ENCODE measurements around the gene A3GALT2. TPM values are rescaled to one million over a fixed set of nuclear protein-coding genes. Genes with fewer than 3 reads are reported as not detected.
A peak's percentile ranks its signal among the peaks of the same experiment; 100 is the strongest.

A3GALT2 gene
- polyA plus RNA-seq, 1 donor from 2014 or later: 0.35 TPM

GRCh38 chr1:33258788-33259274 lies 62.1 kb downstream of the A3GALT2 start:
- Histone ChIP-seq H3K4me3 (ENCODE audit: low read length) (peak overlapping the region; percentile 84), H3K36me3 (ENCODE audit: insufficient read depth, low read length) (peaks cover 4% of the 10 kb centered on the region), H3K27ac (ENCODE audit: low read length) (no peak overlapping the region), H4K20me1 (ENCODE audit: insufficient read depth) (peaks cover 5% of the 10 kb centered on the region), H3K9ac (ENCODE audit: low read length) (no peak overlapping the region), H3K9me3 (ENCODE audit: low read length) (no peaks in the 10 kb centered on the region), H3K9me2 (ENCODE audit: insufficient read depth, low read length) (no peaks in the 10 kb centered on the region), H3F3A (ENCODE audit: insufficient read depth, low read length, poor library complexity, severe bottlenecking) (no peaks in the 10 kb centered on the region), H2AFZ (ENCODE audit: low read depth, low read length) (no peak overlapping the region), H3K79me2 (replicated peaks; ENCODE audit: insufficient read depth, low read length) (peaks cover 61% of the 10 kb centered on the region), H3K4me2 (ENCODE audit: low read length) (no peak overlapping the region), H3K27me3 (ENCODE audit: insufficient read depth, low read depth, low read length) (no peaks in the 10 kb centered on the region)
- TF ChIP-seq EP300 (conservative IDR thresholded peaks at IDR 0.05; ENCODE audit: poor library complexity, severe bottlenecking) (no peak), RAD21 (conservative IDR thresholded peaks at IDR 0.05) (no peak), MXI1 (conservative IDR thresholded peaks at IDR 0.05; ENCODE audit: poor library complexity, severe bottlenecking) (no peak), SMC3 (conservative IDR thresholded peaks at IDR 0.05; ENCODE audit: poor library complexity) (no peak), EZH2 (IDR thresholded peaks at IDR 0.05; ENCODE audit: borderline replicate concordance, insufficient read depth, low read length, poor library complexity, severe bottlenecking) (no peak), POLR2AphosphoS5 (IDR thresholded peaks at IDR 0.05) (no peak), TAF1 (IDR thresholded peaks at IDR 0.05; ENCODE audit: low read depth) (no peak)

GRCh38 chr1:33257772-33258712 lies 62.9 kb downstream of the A3GALT2 start:
- Histone ChIP-seq H2AFZ (ENCODE audit: low read depth, low read length) (no peak overlapping the region), H3K4me3 (ENCODE audit: low read length) (peak overlapping the region; percentile 84), H3K9ac (ENCODE audit: low read length) (peak overlapping the region; percentile 92), H3K36me3 (ENCODE audit: insufficient read depth, low read length) (peaks cover 4% of the 10 kb centered on the region), H4K20me1 (ENCODE audit: insufficient read depth) (peaks cover 5% of the 10 kb centered on the region), H3K9me3 (ENCODE audit: low read length) (no peaks in the 10 kb centered on the region), H3K27me3 (ENCODE audit: insufficient read depth, low read depth, low read length) (no peaks in the 10 kb centered on the region), H3K4me2 (ENCODE audit: low read length) (peak overlapping the region; percentile 92), H3F3A (ENCODE audit: insufficient read depth, low read length, poor library complexity, severe bottlenecking) (no peaks in the 10 kb centered on the region), H3K27ac (ENCODE audit: low read length) (peak overlapping the region; percentile 93), H3K79me2 (replicated peaks; ENCODE audit: insufficient read depth, low read length) (peaks cover 58% of the 10 kb centered on the region), H3K9me2 (ENCODE audit: insufficient read depth, low read length) (no peaks in the 10 kb centered on the region)
- TF ChIP-seq MXI1 (conservative IDR thresholded peaks at IDR 0.05; ENCODE audit: poor library complexity, severe bottlenecking) (no peak), POLR2AphosphoS5 (IDR thresholded peaks at IDR 0.05) (no peak), EZH2 (IDR thresholded peaks at IDR 0.05; ENCODE audit: borderline replicate concordance, insufficient read depth, low read length, poor library complexity, severe bottlenecking) (no peak), EP300 (conservative IDR thresholded peaks at IDR 0.05; ENCODE audit: poor library complexity, severe bottlenecking) (no peak), SMC3 (conservative IDR thresholded peaks at IDR 0.05; ENCODE audit: poor library complexity) (no peak), CTCF (IDR thresholded peaks at IDR 0.05; ENCODE audit: poor library complexity, severe bottlenecking) (no peak), TAF1 (IDR thresholded peaks at IDR 0.05; ENCODE audit: low read depth) (no peak), RAD21 (conservative IDR thresholded peaks at IDR 0.05) (no peak)
- TF ChIP-seq, protein P1, sequence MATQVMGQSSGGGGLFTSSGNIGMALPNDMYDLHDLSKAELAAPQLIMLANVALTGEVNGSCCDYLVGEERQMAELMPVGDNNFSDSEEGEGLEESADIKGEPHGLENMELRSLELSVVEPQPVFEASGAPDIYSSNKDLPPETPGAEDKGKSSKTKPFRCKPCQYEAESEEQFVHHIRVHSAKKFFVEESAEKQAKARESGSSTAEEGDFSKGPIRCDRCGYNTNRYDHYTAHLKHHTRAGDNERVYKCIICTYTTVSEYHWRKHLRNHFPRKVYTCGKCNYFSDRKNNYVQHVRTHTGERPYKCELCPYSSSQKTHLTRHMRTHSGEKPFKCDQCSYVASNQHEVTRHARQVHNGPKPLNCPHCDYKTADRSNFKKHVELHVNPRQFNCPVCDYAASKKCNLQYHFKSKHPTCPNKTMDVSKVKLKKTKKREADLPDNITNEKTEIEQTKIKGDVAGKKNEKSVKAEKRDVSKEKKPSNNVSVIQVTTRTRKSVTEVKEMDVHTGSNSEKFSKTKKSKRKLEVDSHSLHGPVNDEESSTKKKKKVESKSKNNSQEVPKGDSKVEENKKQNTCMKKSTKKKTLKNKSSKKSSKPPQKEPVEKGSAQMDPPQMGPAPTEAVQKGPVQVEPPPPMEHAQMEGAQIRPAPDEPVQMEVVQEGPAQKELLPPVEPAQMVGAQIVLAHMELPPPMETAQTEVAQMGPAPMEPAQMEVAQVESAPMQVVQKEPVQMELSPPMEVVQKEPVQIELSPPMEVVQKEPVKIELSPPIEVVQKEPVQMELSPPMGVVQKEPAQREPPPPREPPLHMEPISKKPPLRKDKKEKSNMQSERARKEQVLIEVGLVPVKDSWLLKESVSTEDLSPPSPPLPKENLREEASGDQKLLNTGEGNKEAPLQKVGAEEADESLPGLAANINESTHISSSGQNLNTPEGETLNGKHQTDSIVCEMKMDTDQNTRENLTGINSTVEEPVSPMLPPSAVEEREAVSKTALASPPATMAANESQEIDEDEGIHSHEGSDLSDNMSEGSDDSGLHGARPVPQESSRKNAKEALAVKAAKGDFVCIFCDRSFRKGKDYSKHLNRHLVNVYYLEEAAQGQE (IDR thresholded peaks at IDR 0.05; ENCODE audit: borderline replicate concordance): no peak
